ENCODE results near the gene COL24A1. TPM values are rescaled to one million over a fixed set of nuclear protein-coding genes. Genes with fewer than 3 reads are reported as not detected.
"Not testable (repeated sequence)": the region's sequence is repeated elsewhere in the genome, so short reads cannot be mapped to it uniquely, and the experiment has no call there.

COL24A1 gene
- total RNA-seq, 1 experiment from 2014 or later = 0.15 TPM

- ChIA-PET POLR2A (ENCODE audit: low non-redundant PET) (no interaction called here), CTCF (no interaction called here)
- no peak overlapping the region for H3K27ac ChIP-seq (ENCODE audit: low read depth, low read length, poor library complexity, severe bottlenecking)
- H3K36me3 ChIP-seq (ENCODE audit: insufficient read depth, low read length, poor library complexity, severe bottlenecking) = no peaks in the 10 kb centered on the region
- H3K4me1 ChIP-seq (ENCODE audit: insufficient read depth, low read length, poor library complexity, severe bottlenecking) = no peaks in the 10 kb centered on the region
- no peak overlapping the region for H3K4me3 ChIP-seq (ENCODE audit: low read depth, low read length, poor library complexity, severe bottlenecking)
- DNase-seq (ENCODE audit: low spot score) = no peak
- no peaks in the 10 kb centered on the region for H3K9me3 ChIP-seq (ENCODE audit: low read depth, low read length, poor library complexity, severe bottlenecking)
- intact Hi-C loops (cut with micrococcal nuclease; ENCODE audit: unreplicated experiment) = no loop called here
- H3K27me3 ChIP-seq (replicated peaks; ENCODE audit: insufficient read depth, low read depth, low read length, poor library complexity) = no peaks in the 10 kb centered on the region
- TF ChIP-seq EZH2 (IDR thresholded peaks at IDR 0.05; ENCODE audit: borderline replicate concordance, low read depth, low read length, poor library complexity, severe bottlenecking) = no peak
- no peak for TF ChIP-seq CTCF (conservative IDR thresholded peaks at IDR 0.05; ENCODE audit: low read depth, low read length)
- no TSS peak for BruUV-seq (replicated peaks)
Measured at GRCh38 chr1:86114816-86115400, 41.7 kb downstream of the COL24A1 start.

GRCh38 chr1:86114236-86114635 lies 42.3 kb downstream of the COL24A1 start:
- intact Hi-C loops (cut with micrococcal nuclease; ENCODE audit: unreplicated experiment) = no loop called here
- BruUV-seq (replicated peaks) = no TSS peak

GRCh38 chr1:86111590-86111989 lies 45.0 kb downstream of the COL24A1 start:
- POLR2A ChIA-PET (ENCODE audit: low non-redundant PET); CTCF ChIA-PET; H3K4me3 ChIP-seq (ENCODE audit: low read depth, low read length, poor library complexity, severe bottlenecking); H3K27ac ChIP-seq (ENCODE audit: low read depth, low read length, poor library complexity, severe bottlenecking); H3K36me3 ChIP-seq (ENCODE audit: insufficient read depth, low read length, poor library complexity, severe bottlenecking); DNase-seq (ENCODE audit: low spot score); BruUV-seq (replicated peaks); H3K27me3 ChIP-seq (replicated peaks; ENCODE audit: insufficient read depth, low read depth, low read length, poor library complexity); H3K4me1 ChIP-seq (ENCODE audit: insufficient read depth, low read length, poor library complexity, severe bottlenecking); H3K9me3 ChIP-seq (ENCODE audit: low read depth, low read length, poor library complexity, severe bottlenecking); intact Hi-C loops (cut with micrococcal nuclease; ENCODE audit: unreplicated experiment): not testable (repeated sequence)

More at GRCh38 chr1:86114236-86114635, 42.3 kb downstream of the COL24A1 start:
- Histone ChIP-seq H3K27me3 (replicated peaks; ENCODE audit: insufficient read depth, low read depth, low read length, poor library complexity) (no peaks in the 10 kb centered on the region), H3K9me3 (ENCODE audit: low read depth, low read length, poor library complexity, severe bottlenecking) (no peaks in the 10 kb centered on the region), H3K4me3 (ENCODE audit: low read depth, low read length, poor library complexity, severe bottlenecking) (no peak overlapping the region), H3K36me3 (ENCODE audit: insufficient read depth, low read length, poor library complexity, severe bottlenecking) (no peaks in the 10 kb centered on the region), H3K4me1 (ENCODE audit: insufficient read depth, low read length, poor library complexity, severe bottlenecking) (no peaks in the 10 kb centered on the region), H3K27ac (ENCODE audit: low read depth, low read length, poor library complexity, severe bottlenecking) (no peak overlapping the region)
- ChIA-PET CTCF (no interaction called here), POLR2A (ENCODE audit: low non-redundant PET) (no interaction called here)
- TF ChIP-seq CTCF (conservative IDR thresholded peaks at IDR 0.05; ENCODE audit: low read depth, low read length) (no peak), EZH2 (IDR thresholded peaks at IDR 0.05; ENCODE audit: borderline replicate concordance, low read depth, low read length, poor library complexity, severe bottlenecking) (no peak)
- DNase-seq (ENCODE audit: low spot score) = no peak

- no peak for DNase-seq (ENCODE audit: low spot score)
- Histone ChIP-seq H3K36me3 (ENCODE audit: insufficient read depth, low read length, poor library complexity, severe bottlenecking) (no peaks in the 10 kb centered on the region), H3K9me3 (ENCODE audit: low read depth, low read length, poor library complexity, severe bottlenecking) (no peaks in the 10 kb centered on the region), H3K27ac (ENCODE audit: low read depth, low read length, poor library complexity, severe bottlenecking) (no peak overlapping the region), H3K4me3 (ENCODE audit: low read depth, low read length, poor library complexity, severe bottlenecking) (no peak overlapping the region), H3K27me3 (replicated peaks; ENCODE audit: insufficient read depth, low read depth, low read length, poor library complexity) (no peaks in the 10 kb centered on the region), H3K4me1 (ENCODE audit: insufficient read depth, low read length, poor library complexity, severe bottlenecking) (no peaks in the 10 kb centered on the region)
- no TSS peak for BruUV-seq (replicated peaks)
- ChIA-PET CTCF (no interaction called here), POLR2A (ENCODE audit: low non-redundant PET) (interaction anchor here (0.6 kb wide), 1 partner anchor 88 kb away, joined by 3 read pairs; no protein-coding TSS in a partner anchor)
- TF ChIP-seq CTCF (conservative IDR thresholded peaks at IDR 0.05; ENCODE audit: low read depth, low read length) (no peak), EZH2 (IDR thresholded peaks at IDR 0.05; ENCODE audit: borderline replicate concordance, low read depth, low read length, poor library complexity, severe bottlenecking) (no peak)
- intact Hi-C loops (cut with micrococcal nuclease; ENCODE audit: unreplicated experiment) = no loop called here
Measured at GRCh38 chr1:86110451-86111129, 46.0 kb downstream of the COL24A1 start.

All from A673 (cell line).